Dermis lymphatic vessel endothelial cell (primary cell): ENCODE data around the gene KDM5B. TPM values are rescaled to one million over a fixed set of nuclear protein-coding genes. Genes with fewer than 3 reads are reported as not detected.

Experiments used
- total RNA-seq: library from RNA; depleted of rRNA; stranded (reverse); fragments of >200 nt; gene quantifications from 2 replicates; pipeline ENCODE4 v1.2.1, GENCODE V29; 2014

KDM5B gene
- total RNA-seq, result 50.5 and 72.0 TPM in 2 replicates

GRCh38 chr1:202807926-202808757 lies at the start of gene KDM5B:
Gene KDM5B (minus strand): TSS chr1:202808421. CDS start chr1:202808305, 116 bp downstream.

GRCh38 chr1:202810615-202811295 lies 2.5 kb upstream of the KDM5B start, which contains the start of gene PCAT6:
Gene PCAT6 (plus strand): TSS chr1:202810954.

GRCh38 chr1:202710070-202711045 lies 97.9 kb downstream of the KDM5B start, which contains the start of gene SYT2:
Gene SYT2 (minus strand): TSS chr1:202710454. CDS start chr1:202605772, 104,682 bp downstream.

Other genes starting within 250 kb of the KDM5B start
- gene SYT2, start 98.0 kb downstream of the KDM5B start, total RNA-seq, result not detected in 2 replicates
- gene PCAT6, start 2.5 kb upstream of the KDM5B start, total RNA-seq, result 0.22 TPM in 1 of 2 replicates, not detected in the other
- 9.0 and 12.0 TPM in 2 replicates for gene RABIF, start 80.7 kb upstream of the KDM5B start, total RNA-seq
- 21.6 and 27.1 TPM in 2 replicates for gene KLHL12, start 118.8 kb upstream of the KDM5B start, total RNA-seq
- gene ADIPOR1, start 149.9 kb upstream of the KDM5B start, total RNA-seq, result 88.4 and 117 TPM in 2 replicates
- 31.3 and 37.7 TPM in 2 replicates for gene CYB5R1, start 158.8 kb upstream of the KDM5B start, total RNA-seq
- gene TMEM183A, start 199.0 kb upstream of the KDM5B start, total RNA-seq, result 63.6 and 81.1 TPM in 2 replicates
- 0.11 and 0.17 TPM in 2 replicates for gene PPFIA4, start 218.1 kb upstream of the KDM5B start, total RNA-seq